HG03378 (cell line): ENCODE results near the gene CLIC4.
"Not testable (repeated sequence)": the region's sequence is repeated elsewhere in the genome, so short reads cannot be mapped to it uniquely, and the experiment has no call there.

Experiments
- ATAC-seq: cut with Tn5 transposase; IDR thresholded peaks from one replicate; pipeline ENCODE4 v1.9.1; 2021; ENCODE audit warnings: mild to moderate bottlenecking, moderate library complexity; ENCODE audit not compliant: unreplicated experiment

CLIC4 gene

DNA sequence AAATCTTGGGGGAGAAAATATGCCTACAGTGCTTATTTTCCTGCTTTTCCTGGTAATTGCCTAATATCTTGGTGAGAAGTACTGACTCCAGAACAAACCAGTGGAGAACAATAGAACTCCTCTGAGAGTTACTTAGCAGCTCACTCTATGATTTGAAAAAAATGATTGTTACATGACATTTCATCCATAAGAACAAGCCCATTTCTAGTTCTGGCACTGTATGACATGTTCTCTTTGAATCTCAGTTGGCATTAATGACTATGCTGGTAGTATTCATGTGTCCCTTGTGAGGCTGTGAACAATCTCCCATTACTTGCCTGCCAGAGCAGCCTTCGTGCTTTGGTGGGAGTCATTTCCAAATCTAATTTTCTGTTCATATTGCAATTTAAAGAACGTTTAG, 58.0 kb downstream of the CLIC4 start:
- ATAC-seq, result no peak

DNA sequence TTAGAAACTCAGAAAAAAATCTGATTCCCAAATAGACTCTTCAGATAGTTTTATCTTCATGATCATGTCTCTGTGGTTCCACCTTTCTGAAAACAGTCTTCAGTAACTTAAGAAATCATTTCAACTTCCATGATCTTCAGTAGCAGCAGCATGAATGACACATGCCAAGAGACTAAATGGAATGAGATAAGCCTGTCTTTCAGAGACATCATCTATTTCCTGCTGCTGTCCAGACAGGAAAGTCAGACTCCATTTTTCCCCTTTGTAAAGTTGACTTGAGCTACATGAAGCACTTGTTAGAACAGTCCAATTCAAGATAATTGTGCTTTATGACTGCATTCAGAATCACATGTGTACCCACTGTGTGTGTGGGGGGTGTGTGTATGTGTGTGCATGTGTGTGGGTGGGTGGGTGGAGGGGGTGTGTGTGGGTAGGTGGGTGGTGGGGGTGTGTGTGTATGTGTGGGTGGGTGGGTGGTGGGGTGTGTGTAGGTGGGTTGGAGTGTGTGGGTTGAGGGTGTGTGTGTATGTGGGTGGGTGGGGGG, 58.8 kb downstream of the CLIC4 start:
- no peak for ATAC-seq

DNA sequence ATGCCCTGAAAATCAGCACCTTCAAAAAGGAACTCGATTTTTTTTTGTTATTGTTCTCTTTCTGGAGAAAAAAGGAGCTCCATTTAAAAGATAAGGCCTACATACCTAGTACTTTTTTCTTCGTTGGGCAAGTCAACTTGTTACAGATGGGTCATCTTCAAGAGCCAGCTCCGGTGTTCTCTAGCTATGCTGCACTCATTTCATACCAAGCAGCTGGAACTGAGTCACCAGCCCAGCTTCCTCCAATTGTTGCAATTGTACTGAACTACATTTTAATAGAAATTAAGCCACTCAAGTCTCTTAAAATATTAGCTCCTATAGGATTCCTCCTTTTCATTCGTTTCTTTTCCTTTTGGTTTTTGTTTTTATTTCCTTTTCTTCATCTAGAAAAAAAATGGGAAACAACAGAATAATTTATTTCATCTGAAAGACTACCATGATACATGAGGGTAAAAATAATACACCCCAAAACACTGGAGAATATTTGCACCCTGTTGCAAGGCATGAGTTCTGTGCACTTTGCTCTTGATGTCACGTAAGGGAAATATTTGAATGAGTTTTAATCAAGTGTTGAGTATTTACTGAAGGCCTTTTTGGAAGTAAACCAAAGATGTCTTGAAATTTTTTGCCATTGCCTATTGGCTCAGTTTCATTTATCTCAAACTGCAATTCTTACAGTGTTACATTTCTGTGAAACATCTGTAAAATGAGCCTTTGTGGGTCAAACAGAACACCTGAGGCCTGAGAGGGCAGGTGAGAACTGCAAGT, 60.5 kb downstream of the CLIC4 start:
- ATAC-seq, result no peak

DNA sequence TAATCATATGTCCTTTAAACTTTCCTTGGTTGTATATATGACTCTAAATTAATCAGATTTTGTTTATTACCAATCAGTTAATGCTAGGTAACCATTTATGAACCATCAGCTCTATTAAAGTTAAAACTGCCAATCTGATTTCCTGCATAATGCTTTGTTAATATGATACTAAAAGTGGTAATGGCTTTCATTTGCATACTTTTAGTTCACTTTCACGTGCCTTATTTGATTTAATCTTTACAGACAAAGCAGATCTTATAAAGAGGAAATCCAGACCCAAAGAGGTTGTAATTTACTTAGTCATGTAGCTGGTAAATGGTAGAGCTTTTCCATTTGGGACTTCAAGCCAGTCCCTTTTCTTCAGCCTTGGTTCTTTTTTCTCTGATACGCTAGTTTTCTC, 61.3 kb downstream of the CLIC4 start:
- no peak for ATAC-seq

DNA sequence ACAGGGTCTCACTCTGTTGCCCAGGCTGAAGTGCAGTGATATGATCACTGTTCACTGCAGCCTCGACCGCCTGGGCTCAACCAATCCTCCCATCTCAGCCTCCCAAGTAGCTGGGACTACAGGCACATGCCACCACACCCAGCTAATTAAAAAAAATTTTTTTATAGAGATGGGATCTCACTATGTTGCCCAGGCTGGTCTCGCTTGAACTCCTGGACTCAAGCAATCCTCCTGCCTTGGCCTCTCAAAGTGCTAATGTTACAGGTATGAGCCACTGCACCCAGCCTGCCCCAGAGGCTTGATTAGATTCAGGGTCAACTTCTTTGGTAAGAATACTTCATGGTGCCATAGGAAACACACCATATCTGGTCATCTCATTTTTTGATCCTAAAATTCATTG, 66.2 kb downstream of the CLIC4 start:
- ATAC-seq, result not testable (repeated sequence)

DNA sequence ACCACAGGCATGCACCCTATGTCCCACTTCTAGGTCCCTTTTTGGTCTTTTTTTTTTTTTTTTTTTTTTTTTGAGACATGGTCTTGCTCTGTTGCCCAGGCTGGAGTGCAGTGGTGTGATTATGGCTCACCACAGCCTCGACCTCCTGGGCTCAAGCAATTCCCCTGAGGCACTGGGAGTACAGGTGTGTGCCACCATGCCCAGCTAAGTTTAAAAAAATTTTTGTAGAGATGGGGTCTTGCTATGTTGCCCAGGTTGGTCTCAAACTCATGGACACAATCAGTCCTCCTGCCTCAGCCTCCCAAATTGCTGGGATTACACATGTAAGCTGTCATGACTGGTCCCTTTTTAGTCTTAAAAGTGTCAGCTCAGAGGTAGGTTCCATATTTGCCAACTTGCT, 75.0 kb downstream of the CLIC4 start:
- not testable (repeated sequence) for ATAC-seq

DNA sequence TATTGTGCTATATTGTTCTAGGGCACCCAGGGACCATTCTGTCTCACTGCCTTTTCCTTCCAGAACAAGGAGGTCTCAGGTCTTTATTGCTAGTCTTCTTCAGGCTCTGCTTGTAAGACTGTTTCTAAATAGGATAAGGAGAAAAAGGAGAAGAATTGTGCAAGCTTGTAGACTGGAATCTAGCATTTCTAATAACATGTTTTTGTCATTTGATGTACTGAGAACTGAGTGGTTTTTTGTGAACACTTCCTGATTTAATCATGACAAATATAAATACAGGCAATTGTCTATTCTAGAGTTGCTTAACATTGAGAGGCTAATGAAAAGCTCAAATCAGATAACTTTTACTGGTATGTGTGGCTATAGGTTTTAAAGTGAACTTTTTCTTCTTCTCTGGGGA, 77.6 kb downstream of the CLIC4 start:
- ATAC-seq, result no peak

DNA sequence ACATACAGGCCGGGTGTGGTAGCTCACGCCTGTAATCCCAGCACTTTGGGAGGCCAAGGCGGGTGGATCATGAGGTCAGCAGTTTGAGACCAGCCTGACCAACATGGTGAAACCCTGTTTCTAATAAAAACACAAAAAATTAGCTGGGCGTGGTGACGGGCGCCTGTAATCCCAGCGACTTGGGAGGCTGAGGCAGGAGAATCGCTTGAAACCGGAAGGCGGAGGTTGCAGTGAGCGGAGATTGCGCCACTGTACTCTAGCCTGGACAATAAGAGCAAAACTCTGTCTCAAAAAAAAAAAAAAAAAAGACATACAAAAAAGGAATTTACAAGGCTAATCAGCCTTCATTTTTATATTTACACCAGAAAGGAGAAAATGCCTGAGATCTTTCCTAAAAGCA, 78.2 kb downstream of the CLIC4 start:
- not testable (repeated sequence) for ATAC-seq

DNA sequence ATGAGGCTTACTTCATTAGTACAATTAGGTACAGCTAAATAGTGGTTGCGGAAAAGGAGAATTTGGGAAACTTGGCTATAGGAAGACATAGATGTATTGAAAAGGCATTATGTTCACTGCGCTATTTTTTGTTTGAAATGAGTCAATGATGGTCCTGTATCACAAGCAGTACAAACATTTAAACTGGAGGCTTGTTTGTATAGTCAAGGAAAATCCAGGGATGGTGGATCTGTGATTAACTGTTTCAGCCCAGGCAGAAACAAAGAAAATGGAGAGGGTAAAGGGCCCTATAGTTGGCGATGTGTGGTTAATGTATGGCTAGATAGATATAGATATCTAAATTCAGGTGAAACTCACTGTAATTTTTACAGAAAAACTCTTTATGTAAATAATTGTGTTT, 79.9 kb downstream of the CLIC4 start:
- ATAC-seq, result no peak

DNA sequence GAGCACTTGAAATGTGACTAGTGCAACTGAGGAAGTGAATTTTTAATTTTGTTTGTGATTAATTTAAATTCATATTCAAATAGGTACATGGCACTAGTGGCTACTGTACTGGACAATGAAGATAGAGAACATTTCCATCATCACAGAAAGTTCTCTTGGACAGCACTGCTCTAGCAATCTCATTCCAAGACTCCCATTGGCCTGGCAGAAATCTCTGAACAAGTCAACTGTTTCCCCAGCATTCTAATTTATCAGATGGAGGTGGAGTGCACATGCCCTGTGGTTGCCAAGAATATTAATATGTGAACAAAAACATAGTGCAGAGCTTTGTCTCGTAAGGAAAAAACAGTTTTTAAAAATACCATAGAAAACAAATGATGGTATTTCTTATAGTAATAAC, 81.3 kb downstream of the CLIC4 start:
- no peak for ATAC-seq

DNA sequence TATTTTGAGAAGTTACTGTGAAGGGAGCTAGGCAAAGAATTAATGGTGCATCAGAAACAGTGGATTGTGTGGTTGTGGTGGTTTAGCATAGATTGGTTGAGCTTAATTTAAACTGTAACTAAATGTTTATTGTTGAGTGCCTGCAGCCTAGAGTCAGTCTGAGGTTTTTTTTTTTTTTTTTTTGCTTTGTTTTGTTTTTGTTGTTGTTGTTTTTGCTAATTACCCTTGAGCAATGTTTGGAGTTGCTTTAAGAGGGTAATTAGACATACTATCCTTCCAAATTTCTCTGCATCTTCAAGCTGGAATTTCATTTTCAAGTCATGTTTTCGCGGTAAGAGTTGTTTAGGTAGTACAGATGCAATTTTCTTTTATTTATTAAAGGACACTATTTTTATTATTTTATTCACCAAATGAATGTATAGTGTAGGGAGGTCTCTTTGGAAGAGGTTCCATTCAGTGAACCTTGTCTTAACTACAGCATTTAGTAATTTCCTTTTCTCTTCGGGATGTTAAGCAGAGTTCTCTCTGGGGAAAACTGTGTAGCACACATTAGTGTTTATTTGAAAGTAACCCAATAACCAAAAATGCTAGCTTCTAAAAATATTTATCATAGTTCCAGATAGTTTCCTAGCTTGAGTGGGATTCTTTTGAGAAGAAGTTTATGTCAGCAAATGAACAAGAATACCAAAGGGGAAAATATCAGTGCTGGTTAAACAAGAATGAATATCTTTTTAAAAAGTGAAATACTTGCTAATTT, 82.3 kb downstream of the CLIC4 start:
- ATAC-seq, result no peak

DNA sequence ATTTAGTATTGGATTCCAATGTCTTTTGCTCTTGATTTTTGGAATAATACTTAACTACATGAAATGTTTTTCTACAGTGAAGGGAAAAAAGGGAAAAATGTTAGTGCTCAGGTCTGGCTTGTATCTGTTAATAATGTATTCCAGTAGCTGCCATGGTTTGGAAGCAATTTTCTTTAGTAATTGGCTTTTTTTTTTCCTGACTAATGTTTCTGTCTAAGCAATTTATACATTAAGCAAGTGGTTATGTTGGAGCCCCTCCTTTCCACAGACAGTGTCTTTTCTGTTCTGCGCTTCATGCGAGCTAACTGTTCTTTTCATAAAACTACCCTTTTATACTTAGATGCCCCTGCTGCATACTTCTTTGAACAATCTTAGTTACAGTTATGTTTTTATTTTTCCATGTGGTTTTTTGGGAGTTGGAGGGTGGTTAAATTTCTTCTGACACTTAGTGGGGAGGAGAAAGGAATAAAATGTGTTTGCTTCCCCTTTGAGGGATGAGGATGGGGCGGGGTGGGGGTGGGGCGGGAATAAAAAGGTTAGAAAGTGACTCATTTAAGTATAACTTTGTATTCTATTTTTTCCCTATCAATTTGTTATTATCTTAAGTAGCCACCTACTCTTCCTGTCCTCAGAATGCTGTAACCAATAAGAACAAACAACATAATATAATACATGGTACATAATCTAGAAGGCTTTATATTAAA, 83.1 kb downstream of the CLIC4 start:
- no peak for ATAC-seq

DNA sequence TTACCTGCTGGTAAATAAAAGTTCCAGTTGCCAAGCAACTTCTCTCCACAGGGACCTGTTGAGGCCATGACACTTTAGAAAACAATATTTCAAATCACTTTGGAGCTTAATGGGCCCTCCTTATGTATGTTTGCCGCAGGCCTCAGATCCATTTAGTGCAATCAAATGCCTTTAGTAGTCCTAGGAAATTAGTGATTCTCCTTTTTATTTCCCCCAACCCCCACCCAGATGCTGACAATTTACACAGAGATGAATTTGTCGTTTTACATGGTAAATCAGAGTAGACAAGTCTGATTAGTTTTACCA, 83.6 kb downstream of the CLIC4 start:
- ATAC-seq, result no peak

DNA sequence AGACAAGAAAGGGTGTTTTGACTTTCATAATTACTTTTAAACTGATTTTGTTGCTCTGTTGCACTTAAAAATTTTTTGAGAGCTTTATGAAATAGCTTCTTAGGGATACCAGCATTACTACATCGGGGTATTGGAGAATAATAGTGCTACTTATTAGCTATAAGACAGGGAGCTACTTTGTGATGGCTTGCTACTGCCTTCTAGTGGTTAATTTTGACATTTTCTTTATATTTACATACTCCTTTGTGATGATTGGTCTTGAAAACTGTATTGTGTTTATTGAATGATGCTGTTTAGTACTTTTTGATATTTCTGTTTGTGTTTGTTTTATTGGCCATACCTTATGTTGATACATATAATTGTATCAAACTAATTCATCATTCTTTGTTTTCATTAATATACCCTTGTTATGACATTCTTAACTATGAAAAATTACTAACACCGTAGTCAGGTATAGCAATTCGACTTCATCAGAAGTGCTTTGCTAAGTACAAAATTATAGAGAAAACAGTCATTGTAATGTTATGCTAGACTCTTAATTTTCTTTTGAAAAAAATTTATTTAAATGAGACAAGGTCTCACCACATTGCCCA, 85.5 kb downstream of the CLIC4 start:
- ATAC-seq, result peak; percentile 59

DNA sequence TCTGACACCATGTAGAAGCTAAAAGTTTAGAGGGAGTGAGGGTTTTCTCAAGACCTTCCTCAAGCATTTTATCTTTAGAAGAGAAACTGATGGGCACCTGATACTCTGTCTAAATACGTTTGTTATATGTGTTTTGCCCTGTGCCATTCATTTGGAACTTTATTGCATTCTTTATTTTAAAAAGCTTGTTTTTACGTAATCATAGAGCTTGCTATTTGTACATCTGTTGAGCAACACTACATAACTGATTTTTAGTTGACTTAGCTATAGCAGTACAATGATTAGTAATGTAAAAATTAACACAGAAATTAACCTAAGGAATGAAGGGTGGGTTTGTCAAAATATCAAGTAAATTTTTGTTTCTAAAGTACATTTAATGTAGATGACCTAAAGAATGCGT, 96.3 kb downstream of the CLIC4 start:
- ATAC-seq, result no peak

DNA sequence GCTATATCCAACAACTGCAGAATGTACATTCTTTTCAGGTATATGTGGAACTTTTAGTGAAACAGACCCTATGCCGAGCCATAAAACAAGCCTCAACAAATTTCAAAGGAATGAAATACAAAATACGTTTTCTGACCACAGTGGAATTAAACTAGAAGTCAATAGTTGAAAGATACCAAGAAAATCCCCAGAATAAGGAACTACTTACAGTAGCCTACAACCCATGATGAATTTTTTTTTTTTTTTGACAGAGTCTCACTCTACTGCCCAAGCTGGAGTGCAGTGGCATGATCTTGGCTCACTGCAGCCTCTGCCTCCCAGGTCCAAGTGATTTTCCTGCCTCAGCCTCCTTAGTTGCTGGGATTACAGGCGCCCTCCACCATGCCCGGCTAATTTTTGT, 101.4 kb downstream of the CLIC4 start:
- no peak for ATAC-seq

DNA sequence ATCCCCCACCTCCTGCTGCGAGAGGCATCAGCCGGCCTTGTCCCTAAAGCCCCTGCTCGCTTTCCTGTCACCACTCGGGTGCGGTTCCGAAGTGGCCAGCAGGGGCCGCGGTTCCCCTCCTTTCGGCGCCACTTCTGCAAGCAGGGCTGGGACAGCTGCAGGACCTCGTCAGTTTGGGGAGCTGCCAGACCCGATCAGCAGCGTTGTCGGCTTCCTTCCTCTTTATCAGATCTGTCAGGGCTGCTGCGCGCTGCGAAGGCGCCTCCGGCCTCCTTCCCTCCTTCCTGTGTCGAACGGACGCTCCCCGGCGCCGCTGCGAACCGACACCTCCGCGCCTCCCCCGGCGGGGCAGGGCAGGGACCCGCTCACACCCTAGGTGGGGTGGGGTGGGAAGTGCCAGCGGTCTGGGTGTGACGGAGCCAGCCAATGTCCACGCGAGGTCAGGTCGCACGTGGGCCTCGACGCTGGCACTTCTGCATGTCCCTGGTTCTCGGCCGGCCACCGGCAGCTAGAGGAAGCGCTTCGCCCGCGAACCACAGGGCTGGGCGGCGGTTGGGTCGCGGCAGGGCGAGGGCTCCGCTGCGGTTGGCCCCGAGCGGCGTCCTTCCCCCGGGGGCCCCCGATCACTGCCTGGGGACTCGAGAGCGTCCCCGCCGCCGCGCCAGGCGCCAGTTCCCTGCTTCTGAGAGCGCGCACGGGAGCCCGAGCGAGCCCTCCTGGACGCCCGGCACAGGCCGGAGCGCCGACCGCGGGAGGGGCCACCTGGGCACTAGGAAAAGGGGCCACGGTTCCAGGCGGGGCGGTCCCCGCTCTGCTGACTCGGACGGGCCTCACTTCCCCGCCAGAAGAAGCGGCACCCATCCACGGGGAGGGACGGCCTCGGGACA, 103.0 kb downstream of the CLIC4 start:
- ATAC-seq, result peak; percentile 74

DNA sequence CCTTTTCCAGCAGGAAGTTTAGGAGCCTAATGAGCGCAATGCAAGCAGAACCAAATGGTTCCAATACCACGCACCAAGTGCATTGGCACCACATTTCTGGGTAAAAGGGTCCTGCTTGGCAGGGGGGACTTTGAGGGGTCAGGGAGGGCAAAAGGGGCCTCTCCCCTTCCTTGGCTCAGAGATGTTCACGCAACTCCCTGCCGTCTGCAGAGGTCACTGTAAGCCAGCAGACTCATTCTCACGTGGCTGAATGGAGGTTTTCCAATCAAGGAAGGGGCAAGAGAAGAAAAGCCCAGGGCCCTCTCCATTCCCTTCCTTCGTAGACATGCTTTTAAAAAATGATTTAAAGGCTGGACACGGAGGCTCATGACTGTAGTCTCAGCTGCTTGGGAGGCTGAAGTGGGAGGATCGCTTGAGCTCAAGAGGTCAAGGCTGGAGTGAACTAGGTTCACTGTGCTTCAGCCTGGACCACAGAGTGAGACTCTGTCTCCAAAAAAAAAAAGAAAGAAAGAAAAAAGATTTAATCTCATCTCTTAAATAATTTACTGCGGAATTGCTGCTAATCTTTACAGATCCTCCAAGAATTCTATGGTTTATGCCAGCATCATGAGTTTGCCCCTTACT, 104.5 kb downstream of the CLIC4 start:
- ATAC-seq, result no peak

DNA sequence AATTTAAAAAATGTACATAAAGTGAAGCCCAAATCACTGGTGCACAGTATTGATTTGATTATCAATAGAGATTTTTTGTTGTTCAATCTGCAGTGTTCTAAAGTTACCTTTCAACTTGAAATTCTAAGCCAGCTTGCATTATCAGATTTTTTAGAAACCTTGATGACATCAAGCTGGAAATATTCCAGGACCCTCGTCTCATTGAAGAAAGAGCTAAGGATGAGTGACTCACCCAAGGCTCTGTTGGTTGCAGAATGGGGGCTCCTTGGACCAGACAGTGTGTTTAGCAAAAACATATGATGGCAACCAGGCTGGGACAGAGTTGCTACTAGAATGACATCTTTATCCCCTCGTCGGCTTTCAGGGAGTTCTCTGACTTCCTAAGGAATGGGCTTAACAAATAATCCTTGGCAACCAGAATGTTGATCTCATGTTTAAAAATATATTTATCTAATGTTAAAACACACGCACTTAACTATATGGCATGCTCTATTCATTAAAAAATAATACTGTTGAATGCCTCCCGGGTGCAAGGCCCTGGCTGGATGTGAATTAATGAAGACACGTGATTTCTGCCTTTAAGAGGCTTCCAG, 105.2 kb downstream of the CLIC4 start:
- no peak for ATAC-seq

DNA sequence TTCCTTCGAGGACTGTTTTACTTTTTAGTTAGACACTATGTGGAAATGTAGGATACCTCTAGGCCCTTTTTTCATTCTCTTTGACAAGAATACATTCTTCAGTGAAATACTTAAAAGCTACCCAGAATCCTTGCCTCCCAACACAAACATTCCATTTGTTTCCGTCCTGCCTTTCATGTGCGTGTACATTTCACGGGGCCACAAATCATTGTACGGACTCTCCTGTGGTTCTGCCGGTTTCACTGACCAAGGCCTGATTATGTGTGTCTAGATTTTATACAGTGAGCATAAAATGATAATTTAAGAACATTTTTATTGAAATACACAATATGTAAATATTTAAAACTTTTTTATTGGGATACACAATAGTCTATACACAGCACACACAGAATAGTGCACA, 108.4 kb downstream of the CLIC4 start:
- ATAC-seq, result no peak
